ENCODE results near the gene ARHGAP15. TPM values are rescaled to one million over a fixed set of nuclear protein-coding genes. Genes with fewer than 3 reads are reported as not detected.

Gene ARHGAP15
- total RNA-seq, 1 experiment from 2014 or later: not detected

- BruUV-seq (replicated peaks): no TSS peak
- H3K79me2 ChIP-seq (ENCODE audit: low read depth): no peaks in the 10 kb centered on the region
- H3K4me2 ChIP-seq: no peak overlapping the region
- TF ChIP-seq CTCF (conservative IDR thresholded peaks at IDR 0.05) (no peak), EZH2 (IDR thresholded peaks at IDR 0.05; ENCODE audit: low read depth) (no peak)
- H2AFZ ChIP-seq: no peak overlapping the region
- POLR2A ChIA-PET (ENCODE audit: unreplicated experiment): no interaction called here
- intact Hi-C loops (cut with micrococcal nuclease; ENCODE audit: unreplicated experiment): no loop called here
- CTCF ChIA-PET: no interaction called here
- H3K4me1 ChIP-seq (replicated peaks; ENCODE audit: insufficient read depth): no peaks in the 10 kb centered on the region
- H3K36me3 ChIP-seq (ENCODE audit: low read depth): no peaks in the 10 kb centered on the region
- H3K27me3 ChIP-seq (ENCODE audit: insufficient read depth, low read depth): no peaks in the 10 kb centered on the region
- no peaks in the 10 kb centered on the region for H3K9me3 ChIP-seq (ENCODE audit: insufficient read depth, low read depth)
- H3F3A ChIP-seq (ENCODE audit: insufficient read depth, low read depth): no peaks in the 10 kb centered on the region
- no peaks in the 10 kb centered on the region for H3K9me2 ChIP-seq (ENCODE audit: insufficient read depth)
- H3K4me3 ChIP-seq: no peak overlapping the region
- no peak overlapping the region for H3K27ac ChIP-seq
- no peaks in the 10 kb centered on the region for H4K20me1 ChIP-seq (ENCODE audit: insufficient read depth)
- DNase-seq: no peak
These were observed 516.9 kb downstream of the ARHGAP15 start for GRCh38 chr2:143645921-143646645.

GRCh38 chr2:143649226-143649740, 520.1 kb downstream of the ARHGAP15 start:
- intact Hi-C loops (cut with micrococcal nuclease; ENCODE audit: unreplicated experiment): no loop called here
- no peak for TF ChIP-seq EZH2 (IDR thresholded peaks at IDR 0.05; ENCODE audit: low read depth)
- TF ChIP-seq CTCF (conservative IDR thresholded peaks at IDR 0.05): no peak
- H3K4me3 ChIP-seq: no peak overlapping the region
- CTCF ChIA-PET: no interaction called here
- no peak for DNase-seq
- H3F3A ChIP-seq (ENCODE audit: insufficient read depth, low read depth): no peaks in the 10 kb centered on the region
- 0 out of 2 replicates have a peak, but pooled peaks cover 3% of the 10 kb centered on the region for H3K9me3 ChIP-seq (ENCODE audit: insufficient read depth, low read depth)
- no peaks in the 10 kb centered on the region for H3K79me2 ChIP-seq (ENCODE audit: low read depth)
- no peak overlapping the region for H3K4me2 ChIP-seq
- H3K4me1 ChIP-seq (replicated peaks; ENCODE audit: insufficient read depth): no peaks in the 10 kb centered on the region
- BruUV-seq (replicated peaks): no TSS peak
- no peak overlapping the region for H3K27ac ChIP-seq
- H3K9me2 ChIP-seq (ENCODE audit: insufficient read depth): no peaks in the 10 kb centered on the region
- POLR2A ChIA-PET (ENCODE audit: unreplicated experiment): no interaction called here
- no peaks in the 10 kb centered on the region for H3K27me3 ChIP-seq (ENCODE audit: insufficient read depth, low read depth)
- no peaks in the 10 kb centered on the region for H3K36me3 ChIP-seq (ENCODE audit: low read depth)
- no peak overlapping the region for H2AFZ ChIP-seq
- no peaks in the 10 kb centered on the region for H4K20me1 ChIP-seq (ENCODE audit: insufficient read depth)

- Histone ChIP-seq H3K4me2 (no peak overlapping the region), H3K4me3 (no peak overlapping the region), H3K36me3 (ENCODE audit: low read depth) (no peaks in the 10 kb centered on the region), H3K4me1 (replicated peaks; ENCODE audit: insufficient read depth) (no peaks in the 10 kb centered on the region), H3K27ac (no peak overlapping the region), H3K9me2 (ENCODE audit: insufficient read depth) (no peaks in the 10 kb centered on the region), H4K20me1 (ENCODE audit: insufficient read depth) (no peaks in the 10 kb centered on the region), H3K79me2 (ENCODE audit: low read depth) (no peaks in the 10 kb centered on the region), H3K9me3 (ENCODE audit: insufficient read depth, low read depth) (0 out of 2 replicates have a peak, but pooled peaks cover 3% of the 10 kb centered on the region), H3K27me3 (ENCODE audit: insufficient read depth, low read depth) (no peaks in the 10 kb centered on the region), H2AFZ (no peak overlapping the region), H3F3A (ENCODE audit: insufficient read depth, low read depth) (no peaks in the 10 kb centered on the region)
- CTCF ChIA-PET: no interaction called here
- TF ChIP-seq CTCF (conservative IDR thresholded peaks at IDR 0.05) (no peak), EZH2 (IDR thresholded peaks at IDR 0.05; ENCODE audit: low read depth) (no peak)
- no TSS peak for BruUV-seq (replicated peaks)
- intact Hi-C loops (cut with micrococcal nuclease; ENCODE audit: unreplicated experiment): no loop called here
- POLR2A ChIA-PET (ENCODE audit: unreplicated experiment): no interaction called here
- no peak for DNase-seq
These were observed 523.5 kb downstream of the ARHGAP15 start for GRCh38 chr2:143652692-143653091.
